Measurements from ENCODE around the gene ARHGAP29. TPM values are rescaled to one million over a fixed set of nuclear protein-coding genes. Genes with fewer than 3 reads are reported as not detected.

The ARHGAP29 gene
- total RNA-seq, 4 donors from 2014 or later = 4.9 to 29.7 (median 8.7) TPM

- H3K4me1 ChIP-seq = no peaks in the 10 kb centered on the region
- TF ChIP-seq CTCF (IDR thresholded peaks at IDR 0.05) (no peak), POLR2A (IDR thresholded peaks at IDR 0.05) (no peak)
Measured at GRCh38 chr1:94218332-94218731, 19.1 kb downstream of the ARHGAP29 start.

GRCh38 chr1:94215955-94216354 lies 21.4 kb downstream of the ARHGAP29 start:
- Histone ChIP-seq H3K27ac (no peak overlapping the region), H3K4me3 (no peak overlapping the region), H3K9me3 (no peaks in the 10 kb centered on the region), H3K27me3 (no peaks in the 10 kb centered on the region), H3K36me3 (no peaks in the 10 kb centered on the region), H3K4me1 (no peaks in the 10 kb centered on the region)
- no peak for DNase-seq
- TF ChIP-seq CTCF (IDR thresholded peaks at IDR 0.05) = no peak
- TF ChIP-seq POLR2A (IDR thresholded peaks at IDR 0.05) = no peak

More at GRCh38 chr1:94218332-94218731, 19.1 kb downstream of the ARHGAP29 start:
- Histone ChIP-seq H3K27ac (no peak overlapping the region), H3K4me3 (no peak overlapping the region), H3K9me3 (no peaks in the 10 kb centered on the region), H3K36me3 (no peaks in the 10 kb centered on the region), H3K27me3 (no peaks in the 10 kb centered on the region)
- no peak for DNase-seq

- no peak for TF ChIP-seq POLR2A (IDR thresholded peaks at IDR 0.05)
- no peak for TF ChIP-seq CTCF (IDR thresholded peaks at IDR 0.05)
- no peak overlapping the region for H3K4me3 ChIP-seq
- no peak overlapping the region for H3K27ac ChIP-seq
- no peaks in the 10 kb centered on the region for H3K4me1 ChIP-seq
- no peaks in the 10 kb centered on the region for H3K27me3 ChIP-seq
- no peak for DNase-seq
- no peaks in the 10 kb centered on the region for H3K36me3 ChIP-seq
- H3K9me3 ChIP-seq = no peaks in the 10 kb centered on the region
Measured at GRCh38 chr1:94209982-94210381, 27.4 kb downstream of the ARHGAP29 start.

DNA sequence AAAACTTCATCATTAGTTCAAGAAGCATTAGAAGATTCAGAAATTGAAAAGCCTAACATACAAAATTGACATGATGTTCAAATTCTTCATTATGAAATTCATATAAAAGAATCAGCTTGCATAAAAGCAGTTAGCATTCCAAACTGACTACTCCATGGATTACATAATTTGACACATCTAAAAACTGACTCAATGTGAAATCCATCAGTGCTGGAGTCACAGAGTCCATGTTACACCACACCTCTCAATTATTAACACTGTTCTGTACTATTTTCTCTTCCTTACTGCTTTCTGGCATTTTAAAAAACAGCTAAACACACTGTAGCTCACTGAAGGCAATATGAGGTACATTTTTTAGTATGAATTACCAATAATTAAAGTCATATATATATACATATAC lies 28.0 kb downstream of the ARHGAP29 start:
- Histone ChIP-seq H3K9me3 (no peaks in the 10 kb centered on the region), H3K27me3 (no peaks in the 10 kb centered on the region), H3K4me1 (no peaks in the 10 kb centered on the region), H3K36me3 (no peaks in the 10 kb centered on the region), H3K27ac (no peak overlapping the region), H3K4me3 (no peak overlapping the region)
- no peak for TF ChIP-seq CTCF (IDR thresholded peaks at IDR 0.05)
- no peak for TF ChIP-seq POLR2A (IDR thresholded peaks at IDR 0.05)
- DNase-seq = no peak

DNA sequence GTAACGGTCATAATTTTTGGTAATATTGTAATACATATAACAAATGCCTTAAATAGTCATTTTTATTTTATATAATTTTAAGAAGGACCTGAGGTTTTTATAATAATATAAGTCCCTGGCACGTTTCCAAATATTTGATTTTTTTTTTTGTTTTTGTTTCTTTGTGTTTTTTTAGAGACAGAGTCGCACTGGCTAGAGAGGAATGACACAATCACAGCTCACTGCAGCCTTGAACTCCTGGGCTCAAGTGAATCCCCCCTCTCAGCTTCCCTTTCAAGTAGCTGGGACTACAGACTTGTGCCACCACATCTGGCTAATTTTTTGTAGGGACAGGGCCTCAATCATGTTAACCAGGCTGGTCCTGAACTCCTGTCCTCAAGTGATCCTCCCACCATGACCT lies 29.7 kb downstream of the ARHGAP29 start:
- Histone ChIP-seq H3K9me3 (no peaks in the 10 kb centered on the region), H3K27me3 (no peaks in the 10 kb centered on the region)

More for the DNA sequence above, 29.7 kb downstream of the ARHGAP29 start:
- H3K27ac ChIP-seq = no peak overlapping the region
- H3K36me3 ChIP-seq = no peaks in the 10 kb centered on the region
- DNase-seq = no peak
- H3K4me3 ChIP-seq = no peak overlapping the region
- no peaks in the 10 kb centered on the region for H3K4me1 ChIP-seq
- no peak for TF ChIP-seq CTCF (IDR thresholded peaks at IDR 0.05)
- no peak for TF ChIP-seq POLR2A (IDR thresholded peaks at IDR 0.05)

Measured in Peyer's patch (tissue), 4 donors.